Esophagus muscularis mucosa (tissue), 4 donors: Measurements from ENCODE around the gene UGT1A5.

Experiments
- CTCF ChIP-seq, 3 experiments: fragments of 200-600 bp in 2 of 3; fragments of 450-650 bp in 1 of 3; sonication (generic) in 2 of 3; IDR thresholded peaks; one replicate each; pipeline ENCODE4 v1.5.1; 2017 to 2019; ENCODE audit warnings: antibody characterized with exemption in 3 of 3, mild to moderate bottlenecking in 2 of 3, moderate library complexity in 1 of 3
- EP300 ChIP-seq: sonication (generic); formaldehyde crosslinking; IDR thresholded peaks from one replicate; pipeline ENCODE4 v1.6.1; 2017; ENCODE audit warnings: antibody characterized with exemption
- POLR2A ChIP-seq: fragments of 450-650 bp; IDR thresholded peaks from one replicate; pipeline ENCODE4 v1.6.1; 2017; ENCODE audit warnings: antibody characterized with exemption, moderate library complexity, mild to moderate bottlenecking, low read depth
- POLR2AphosphoS5 ChIP-seq, 2 donors: sonication (generic); formaldehyde crosslinking; IDR thresholded peaks; one replicate each; pipeline ENCODE4 v1.6.1; 2017; ENCODE audit warnings: antibody characterized with exemption in 2 of 2

GRCh38 chr2:233822101-233822771 lies 109.5 kb downstream of the UGT1A5 start:
- TF ChIP-seq POLR2A, result no peak
- TF ChIP-seq POLR2AphosphoS5 (IDR thresholded peaks at IDR 0.05), result no peak
- TF ChIP-seq CTCF (IDR thresholded peaks at IDR 0.05), result no peak
- TF ChIP-seq EP300, result no peak
